Measurements from ENCODE around the gene TCF19.

GRCh38 chr6:31179896-31180295 lies 21.5 kb downstream of the TCF19 start:
- TF ChIP-seq RNF2 (IDR thresholded peaks at IDR 0.05; ENCODE audit: borderline replicate concordance, low read depth) (no peak), RFX5 (IDR thresholded peaks at IDR 0.05) (no peak), CTCF (IDR thresholded peaks at IDR 0.05) (no peak), MAFK (IDR thresholded peaks at IDR 0.05; ENCODE audit: partially characterized antibody) (no peak), EP300 (IDR thresholded peaks at IDR 0.05) (no peak)

Data from A549 (cell line).